HEK293T (cell line): Measurements from ENCODE around the gene OSBPL3.

Experiments used
- CTCF ChIA-PET: fragments of 350-600 bp; formaldehyde crosslinking; extraction: SDS; loops from one replicate; lab custom pipeline; 2021; ENCODE audit warnings: antibody characterized with exemption, inconsistent platforms; lab: Yijun Ruan, JAX
- POLR2A ChIA-PET: fragments of 350-600 bp; formaldehyde crosslinking; extraction: SDS; loops from one replicate; lab custom pipeline; 2020; ENCODE audit warnings: antibody characterized with exemption, inconsistent platforms; lab: Yijun Ruan, JAX
- DNase-seq: peaks from one replicate; pipeline ENCODE4 v3.0.0; 2012; ENCODE audit warnings: mixed read lengths; ENCODE audit errors: extremely low spot score
- ARNT ChIP-seq: fragments of 450-650 bp; IDR thresholded peaks from 2 replicates; pipeline ENCODE4 v1.6.1; 2017; ENCODE audit warnings: mild to moderate bottlenecking
- BHLHE40 ChIP-seq: fragments of 450-650 bp; IDR thresholded peaks from 2 replicates; pipeline ENCODE4 v1.6.1; 2016; ENCODE audit warnings: mild to moderate bottlenecking, moderate library complexity, borderline replicate concordance
- CTBP1 ChIP-seq: fragments of 450-650 bp; IDR thresholded peaks from 2 replicates; pipeline ENCODE4 v1.6.1; 2016; ENCODE audit warnings: borderline replicate concordance
- ELF4 ChIP-seq: fragments of 450-650 bp; IDR thresholded peaks from 2 replicates; pipeline ENCODE4 v1.6.1; 2017; ENCODE audit warnings: antibody characterized with exemption
- FOXA1 ChIP-seq: fragments of 450-650 bp; IDR thresholded peaks from 2 replicates; pipeline ENCODE4 v1.6.1; 2016; ENCODE audit warnings: mild to moderate bottlenecking
- FOXK2 ChIP-seq: fragments of 450-650 bp; IDR thresholded peaks from 2 replicates; pipeline ENCODE4 v1.6.1; 2016; ENCODE audit warnings: mild to moderate bottlenecking
- FOXM1 ChIP-seq: fragments of 450-650 bp; IDR thresholded peaks from 2 replicates; pipeline ENCODE4 v1.6.1; 2017; ENCODE audit warnings: mild to moderate bottlenecking, borderline replicate concordance
- HDGF ChIP-seq: fragments of 450-650 bp; IDR thresholded peaks from 2 replicates; pipeline ENCODE4 v1.6.1; 2017; ENCODE audit warnings: antibody characterized with exemption, borderline replicate concordance
- L3MBTL2 ChIP-seq: fragments of 450-650 bp; conservative IDR thresholded peaks from 2 replicates; pipeline ENCODE4 v1.6.1; 2016; ENCODE audit warnings: mild to moderate bottlenecking
- LEF1 ChIP-seq: fragments of 450-650 bp; IDR thresholded peaks from 2 replicates; pipeline ENCODE4 v1.6.1; 2017; ENCODE audit warnings: mild to moderate bottlenecking, borderline replicate concordance
- NFRKB ChIP-seq: fragments of 450-650 bp; IDR thresholded peaks from 2 replicates; pipeline ENCODE4 v1.6.1; 2016; ENCODE audit warnings: mild to moderate bottlenecking, moderate library complexity
- SP1 ChIP-seq: fragments of 450-650 bp; IDR thresholded peaks from 2 replicates; pipeline ENCODE4 v1.6.1; 2017
- SUZ12 ChIP-seq: fragments of 450-650 bp; IDR thresholded peaks from 2 replicates; pipeline ENCODE4 v1.6.1; 2016; ENCODE audit warnings: mild to moderate bottlenecking
- TARDBP ChIP-seq: fragments of 450-650 bp; IDR thresholded peaks from 2 replicates; pipeline ENCODE4 v1.6.1; 2016
- ZNF384 ChIP-seq: fragments of 450-650 bp; IDR thresholded peaks from 2 replicates; pipeline ENCODE4 v1.6.1; 2016
- TF ChIP-seq, protein P1 (sequence below): fragments of 450-650 bp; IDR thresholded peaks from 2 replicates; pipeline ENCODE4 v1.6.1; 2016

OSBPL3 gene

DNA sequence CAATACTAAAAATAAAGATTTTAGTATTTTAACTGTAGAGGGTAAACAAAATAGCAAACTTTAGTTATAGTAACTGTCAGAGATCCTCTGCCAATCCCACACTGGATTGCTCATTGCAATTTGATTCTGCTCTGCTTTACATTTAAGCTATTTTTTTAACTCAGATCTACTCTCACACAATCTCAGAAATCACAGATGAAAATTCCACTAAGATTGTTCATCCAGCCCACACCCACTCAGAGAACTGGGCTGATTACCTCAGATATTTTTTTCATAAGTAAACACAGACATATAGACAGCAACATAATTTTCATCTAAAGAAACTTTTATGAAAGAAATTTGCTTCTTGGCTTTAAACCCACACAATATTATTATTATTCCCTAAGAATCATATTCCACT lies 7.0 kb downstream of the OSBPL3 start:
- ChIA-PET CTCF (no interaction called here), POLR2A (no interaction called here)
- TF ChIP-seq CTBP1, result no peak
- no peak for TF ChIP-seq ZNF384
- no peak for TF ChIP-seq FOXK2
- no peak for DNase-seq

DNA sequence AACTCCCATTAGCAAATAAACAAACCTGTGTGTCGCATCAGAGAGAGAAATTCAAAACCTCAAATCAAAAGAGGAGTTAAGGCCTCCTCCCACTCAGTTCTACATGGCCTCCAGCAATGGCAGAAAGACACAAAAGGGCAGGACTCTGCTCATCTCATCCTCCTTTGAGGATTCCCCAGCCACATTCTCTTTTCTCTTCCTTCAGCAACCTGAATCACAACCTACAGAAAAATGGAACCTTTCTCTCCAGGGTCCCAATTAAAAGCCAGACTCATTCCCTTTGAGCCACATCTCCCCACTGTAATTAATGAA lies 7.9 kb downstream of the OSBPL3 start:
- TF ChIP-seq ARNT, result no peak
- no peak for TF ChIP-seq FOXA1
- TF ChIP-seq CTBP1, result no peak
- no peak for TF ChIP-seq SP1
- TF ChIP-seq HDGF, result no peak
- no peak for TF ChIP-seq ZNF384
- no peak for TF ChIP-seq FOXM1
- no peak for TF ChIP-seq L3MBTL2
- TF ChIP-seq FOXK2, result no peak
- TF ChIP-seq, protein P1, sequence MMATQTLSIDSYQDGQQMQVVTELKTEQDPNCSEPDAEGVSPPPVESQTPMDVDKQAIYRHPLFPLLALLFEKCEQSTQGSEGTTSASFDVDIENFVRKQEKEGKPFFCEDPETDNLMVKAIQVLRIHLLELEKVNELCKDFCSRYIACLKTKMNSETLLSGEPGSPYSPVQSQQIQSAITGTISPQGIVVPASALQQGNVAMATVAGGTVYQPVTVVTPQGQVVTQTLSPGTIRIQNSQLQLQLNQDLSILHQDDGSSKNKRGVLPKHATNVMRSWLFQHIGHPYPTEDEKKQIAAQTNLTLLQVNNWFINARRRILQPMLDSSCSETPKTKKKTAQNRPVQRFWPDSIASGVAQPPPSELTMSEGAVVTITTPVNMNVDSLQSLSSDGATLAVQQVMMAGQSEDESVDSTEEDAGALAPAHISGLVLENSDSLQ, result no peak
- TF ChIP-seq LEF1, result no peak
- TF ChIP-seq TARDBP, result no peak
- no peak for TF ChIP-seq NFRKB
- DNase-seq, result no peak
- ChIA-PET POLR2A (interaction anchor here (1.3 kb wide), 1 partner anchor 8 kb away, joined by 4 read pairs; the partner anchor contains the start of gene OSBPL3), CTCF (no interaction called here)

DNA sequence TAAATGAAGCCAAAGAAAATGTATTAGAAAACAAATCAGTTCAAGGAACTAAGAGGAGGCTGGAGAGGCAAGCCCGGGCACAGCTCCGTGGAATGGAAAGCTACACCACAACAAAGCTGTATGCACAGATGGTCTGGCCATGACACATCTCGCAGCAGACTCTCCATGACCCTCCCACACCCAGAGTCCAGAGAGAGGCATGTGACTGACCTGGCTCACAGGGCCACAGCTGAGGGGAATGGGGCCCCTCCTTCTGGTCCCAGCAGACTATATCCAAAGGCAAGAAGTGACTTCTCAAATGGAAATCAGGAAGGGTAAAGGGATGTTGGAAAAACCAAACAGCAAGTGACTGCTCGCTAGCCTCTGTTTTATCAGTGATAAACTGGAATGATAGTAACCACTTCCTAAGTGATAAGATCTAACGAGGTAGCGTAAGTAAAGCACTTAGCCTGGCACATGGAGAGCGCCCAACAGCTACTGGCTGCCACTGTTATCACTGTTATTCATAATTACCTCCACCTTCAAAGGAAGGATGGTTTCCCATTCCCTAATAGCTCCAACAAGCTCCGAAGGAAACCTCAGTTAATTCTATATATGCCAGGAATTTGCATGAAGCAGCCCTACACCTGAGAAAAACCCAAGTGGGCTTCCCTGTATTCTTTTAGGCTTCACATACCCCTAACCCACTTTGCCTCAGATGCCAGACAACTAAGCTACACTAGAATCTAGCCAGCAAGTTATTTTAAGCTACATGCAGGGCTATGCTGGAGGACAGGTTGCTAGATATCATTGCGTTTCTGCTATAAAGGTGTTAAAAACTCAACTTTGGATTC lies 8.4 kb downstream of the OSBPL3 start:
- POLR2A ChIA-PET, result interaction anchor here (1.3 kb wide), 1 partner anchor 8 kb away, joined by 4 read pairs; the partner anchor contains the start of gene OSBPL3
- TF ChIP-seq FOXK2 (no peak), TARDBP (no peak)
- no peak for DNase-seq
- CTCF ChIA-PET, result no interaction called here

DNA sequence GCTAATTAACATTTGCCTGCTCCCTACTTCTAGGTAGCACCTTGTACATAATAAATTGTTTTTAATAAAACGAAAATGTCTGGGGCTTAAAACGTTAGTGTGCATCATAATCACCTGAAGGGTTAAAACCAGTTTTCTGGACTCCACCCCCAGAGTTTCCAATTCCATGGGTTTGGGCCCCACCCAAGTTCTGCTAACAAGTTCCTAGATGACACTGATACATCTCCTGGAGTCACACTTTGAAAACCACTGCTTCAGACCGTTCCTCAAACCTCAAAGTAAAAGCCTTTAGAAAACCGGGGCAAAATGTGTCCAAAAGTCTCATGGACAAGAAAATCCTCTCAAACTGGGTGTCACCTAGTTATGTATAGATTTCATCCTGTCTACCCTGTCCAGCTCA lies 9.3 kb downstream of the OSBPL3 start:
- POLR2A ChIA-PET, result no interaction called here
- no peak for TF ChIP-seq HDGF
- no peak for TF ChIP-seq TARDBP
- TF ChIP-seq ZNF384, result no peak
- TF ChIP-seq FOXK2, result no peak
- no peak for TF ChIP-seq NFRKB
- no peak for TF ChIP-seq ARNT
- TF ChIP-seq SP1, result no peak
- TF ChIP-seq BHLHE40, result no peak
- TF ChIP-seq LEF1, result no peak
- TF ChIP-seq, protein P1, result no peak
- TF ChIP-seq L3MBTL2, result no peak
- TF ChIP-seq ELF4, result no peak
- TF ChIP-seq SUZ12, result no peak
- TF ChIP-seq CTBP1, result no peak
- no peak for TF ChIP-seq FOXA1
- TF ChIP-seq FOXM1, result no peak
- CTCF ChIA-PET, result no interaction called here
- DNase-seq, result no peak

DNA sequence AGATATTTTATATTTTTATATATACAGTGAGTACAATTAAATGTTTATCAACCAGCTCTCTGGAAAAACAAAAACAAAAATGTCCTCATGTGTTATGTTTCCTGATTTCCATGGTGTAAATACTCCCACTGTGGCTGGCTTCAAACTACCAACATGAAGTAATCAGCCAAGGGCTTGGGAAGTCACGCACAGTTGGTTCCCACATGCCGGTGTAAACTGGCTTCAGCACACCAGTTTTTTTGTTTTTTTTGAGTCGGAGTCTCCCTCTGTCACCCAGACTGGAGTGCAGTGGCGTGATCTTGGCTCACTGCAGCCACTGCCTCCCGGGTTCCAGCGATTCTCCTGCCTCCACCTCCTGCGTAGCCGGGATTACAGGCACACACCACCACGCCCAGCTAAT lies 11.8 kb downstream of the OSBPL3 start:
- no peak for DNase-seq
- ChIA-PET POLR2A (no interaction called here), CTCF (no interaction called here)
- TF ChIP-seq FOXM1 (no peak), LEF1 (no peak), ARNT (no peak)

DNA sequence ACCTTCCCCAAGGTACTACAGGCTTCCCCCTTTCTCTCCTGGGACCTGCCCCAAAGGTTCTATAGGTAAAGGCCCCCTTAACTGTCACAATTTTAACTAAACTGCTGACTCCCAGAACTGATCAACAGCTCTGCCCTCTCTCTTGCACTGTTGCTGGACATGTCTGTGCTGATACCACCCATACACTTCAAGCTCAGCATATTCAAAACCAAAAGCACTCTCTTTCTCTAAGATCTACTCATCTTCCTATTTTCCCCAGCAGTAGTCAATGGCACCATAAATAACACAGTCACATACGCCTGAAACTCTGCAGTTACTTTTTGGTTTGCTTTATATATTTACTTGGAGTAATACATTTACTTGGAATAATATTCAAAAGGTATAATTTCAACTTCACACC lies 12.3 kb downstream of the OSBPL3 start:
- ChIA-PET CTCF (no interaction called here), POLR2A (no interaction called here)
- TF ChIP-seq ARNT, result no peak
- TF ChIP-seq, protein P1, result no peak
- TF ChIP-seq FOXA1, result no peak
- no peak for TF ChIP-seq CTBP1
- no peak for TF ChIP-seq L3MBTL2
- DNase-seq, result no peak

DNA sequence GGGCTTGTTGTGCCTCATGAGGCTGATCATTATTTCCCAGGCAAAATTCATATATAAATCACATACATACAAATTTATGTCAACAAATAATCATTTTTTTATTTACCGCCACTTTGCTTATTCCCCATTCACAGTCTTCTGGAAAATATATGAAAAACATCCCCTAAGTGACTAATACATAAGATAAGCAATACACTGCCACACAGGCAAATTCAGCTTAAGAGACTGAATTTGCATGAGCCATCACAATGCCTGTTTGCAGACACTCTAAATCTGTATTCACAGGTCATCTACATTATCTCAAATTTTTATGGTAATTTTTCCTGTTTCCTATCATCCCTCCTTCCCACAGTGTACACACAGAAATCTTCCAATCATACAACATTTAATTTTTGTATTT lies 13.2 kb downstream of the OSBPL3 start:
- POLR2A ChIA-PET, result no interaction called here
- CTCF ChIA-PET, result no interaction called here
- no peak for DNase-seq
- TF ChIP-seq NFRKB, result no peak
- no peak for TF ChIP-seq FOXM1
- no peak for TF ChIP-seq L3MBTL2
- TF ChIP-seq TARDBP, result no peak
- TF ChIP-seq LEF1, result no peak
- no peak for TF ChIP-seq SP1
- TF ChIP-seq, protein P1, result no peak
- no peak for TF ChIP-seq SUZ12
- no peak for TF ChIP-seq FOXA1
- no peak for TF ChIP-seq HDGF
- TF ChIP-seq ELF4, result no peak
- TF ChIP-seq ARNT, result no peak
- no peak for TF ChIP-seq FOXK2
- TF ChIP-seq CTBP1, result no peak
